22Rv1 (cell line): ENCODE measurements around the gene USF3.

ENCODE experiments used
- CTCF ChIP-seq: fragments of 450-650 bp; IDR thresholded peaks from 2 replicates; pipeline ENCODE4 v1.5.1; 2017; ENCODE audit warnings: mild to moderate bottlenecking
- ZFX ChIP-seq: fragments of 450-650 bp; IDR thresholded peaks from 2 replicates; pipeline ENCODE4 v1.6.1; 2017; ENCODE audit warnings: antibody characterized with exemption, borderline replicate concordance

- TF ChIP-seq CTCF, result no peak
- TF ChIP-seq ZFX, result no peak
Measured at GRCh38 chr3:113695431-113695785, 1.0 kb downstream of the USF3 start.
